Tibial artery (tissue), 4 donors: ENCODE data around the gene FOXP2.
A peak's percentile ranks its signal among the peaks of the same experiment; 100 is the strongest.

ENCODE experiments used
- DNase-seq, 2 donors: peaks; one replicate each; pipeline ENCODE4 v3.0.0-alpha.2; 2019
- H3K27ac ChIP-seq, 2 donors: fragments of 200-600 bp; sonication (generic) in 1 of 2; 1 replicate in 1 of 2; 2 replicates in 1 of 2; pipeline ENCODE4 v1.5.1; 2018 to 2019; ENCODE audit warnings: mild to moderate bottlenecking in 1 of 2
- H3K27me3 ChIP-seq, 2 donors: fragments of 200-600 bp; sonication (generic) in 1 of 2; one replicate each; pipeline versions ENCODE4 v1.5.1 to v1.6.0; 2016 to 2019
- H3K36me3 ChIP-seq, 3 donors: fragments of 200-600 bp; sonication (generic) in 2 of 3; one replicate each; pipeline ENCODE4 v1.5.1; 2016 to 2019; ENCODE audit warnings: mild to moderate bottlenecking in 2 of 3
- H3K4me1 ChIP-seq, 4 donors: fragments of 200-600 bp; sonication (generic) in 2 of 4; 1 replicate in 3 of 4; 2 replicates in 1 of 4; pipeline ENCODE4 v1.5.1; 2016 to 2019
- H3K4me3 ChIP-seq, 2 donors: fragments of 200-600 bp; sonication (generic) in 1 of 2; 1 replicate in 1 of 2; 2 replicates in 1 of 2; pipeline ENCODE4 v1.5.1; 2018 to 2019; ENCODE audit warnings: mild to moderate bottlenecking in 2 of 2
- H3K9me3 ChIP-seq, 3 donors: fragments of 200-600 bp; sonication (generic) in 1 of 3; one replicate each; pipeline ENCODE4 v1.5.1; 2016 to 2019
- intact Hi-C: fragments of 100-400 bp; cut with DNase I; formaldehyde crosslinking; loops from one replicate; pipeline ENCODE4 v1.15.0; 2023; ENCODE audit warnings: low total_unique reads
- TF ChIP-seq, protein P1 (sequence below), 2 experiments: fragments of 200-600 bp in 1 of 2; fragments of 450-650 bp in 1 of 2; IDR thresholded peaks; one replicate each; pipeline ENCODE4 v1.5.1; 2017 to 2019; ENCODE audit warnings: antibody characterized with exemption in 2 of 2, mild to moderate bottlenecking in 1 of 2, moderate library complexity in 1 of 2

FOXP2 gene

GRCh38 chr7:114409750-114410149 lies 4.9 kb upstream of the FOXP2 start:
- Histone ChIP-seq H3K36me3 (no peaks in the 10 kb centered on the region), H3K27ac (no peak overlapping the region), H3K27me3 (no peaks in the 10 kb centered on the region), H3K4me1 (peaks cover 0 to 13% (median 0%) of the 10 kb centered on the region in 4 donors), H3K4me3 (no peak overlapping the region), H3K9me3 (no peaks in the 10 kb centered on the region)
- TF ChIP-seq, protein P1, sequence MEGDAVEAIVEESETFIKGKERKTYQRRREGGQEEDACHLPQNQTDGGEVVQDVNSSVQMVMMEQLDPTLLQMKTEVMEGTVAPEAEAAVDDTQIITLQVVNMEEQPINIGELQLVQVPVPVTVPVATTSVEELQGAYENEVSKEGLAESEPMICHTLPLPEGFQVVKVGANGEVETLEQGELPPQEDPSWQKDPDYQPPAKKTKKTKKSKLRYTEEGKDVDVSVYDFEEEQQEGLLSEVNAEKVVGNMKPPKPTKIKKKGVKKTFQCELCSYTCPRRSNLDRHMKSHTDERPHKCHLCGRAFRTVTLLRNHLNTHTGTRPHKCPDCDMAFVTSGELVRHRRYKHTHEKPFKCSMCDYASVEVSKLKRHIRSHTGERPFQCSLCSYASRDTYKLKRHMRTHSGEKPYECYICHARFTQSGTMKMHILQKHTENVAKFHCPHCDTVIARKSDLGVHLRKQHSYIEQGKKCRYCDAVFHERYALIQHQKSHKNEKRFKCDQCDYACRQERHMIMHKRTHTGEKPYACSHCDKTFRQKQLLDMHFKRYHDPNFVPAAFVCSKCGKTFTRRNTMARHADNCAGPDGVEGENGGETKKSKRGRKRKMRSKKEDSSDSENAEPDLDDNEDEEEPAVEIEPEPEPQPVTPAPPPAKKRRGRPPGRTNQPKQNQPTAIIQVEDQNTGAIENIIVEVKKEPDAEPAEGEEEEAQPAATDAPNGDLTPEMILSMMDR (IDR thresholded peaks at IDR 0.05): no peak
- no peak for DNase-seq
- intact Hi-C loops: no loop called here

- intact Hi-C loops: no loop called here
- TF ChIP-seq, protein P1 (IDR thresholded peaks at IDR 0.05): no peak
- H3K4me1 ChIP-seq: peaks cover 0 to 22% (median 0%) of the 10 kb centered on the region in 4 donors
- no peaks in the 10 kb centered on the region for H3K27me3 ChIP-seq
- no peak overlapping the region for H3K27ac ChIP-seq
- no peaks in the 10 kb centered on the region for H3K36me3 ChIP-seq
- H3K4me3 ChIP-seq: no peak overlapping the region
- DNase-seq: no peak
- no peaks in the 10 kb centered on the region for H3K9me3 ChIP-seq
Observed at GRCh38 chr7:114412548-114412947, 2.1 kb upstream of the FOXP2 start.

GRCh38 chr7:114413761-114414155 lies 857 bp upstream of the FOXP2 start:
- no peak overlapping the region for H3K4me3 ChIP-seq
- H3K9me3 ChIP-seq: no peaks in the 10 kb centered on the region
- TF ChIP-seq, protein P1 (IDR thresholded peaks at IDR 0.05): no peak
- intact Hi-C loops: no loop called here
- H3K4me1 ChIP-seq: peaks cover 0 to 22% (median 0%) of the 10 kb centered on the region in 4 donors
- DNase-seq: no peak
- no peaks in the 10 kb centered on the region for H3K36me3 ChIP-seq
- H3K27me3 ChIP-seq: no peaks in the 10 kb centered on the region
- H3K27ac ChIP-seq: peak overlapping the region in 1 of 2 donors; percentile 40

GRCh38 chr7:114415064-114415989 lies 712 bp downstream of the FOXP2 start:
- Histone ChIP-seq H3K4me1 (peaks cover 0 to 26% (median 3%) of the 10 kb centered on the region in 4 donors), H3K27me3 (no peaks in the 10 kb centered on the region), H3K9me3 (no peaks in the 10 kb centered on the region), H3K36me3 (no peaks in the 10 kb centered on the region), H3K4me3 (peak overlapping the region; percentile 25 to 34), H3K27ac (peak overlapping the region; percentile 5 to 46)
- no peak for DNase-seq
- TF ChIP-seq, protein P1 (IDR thresholded peaks at IDR 0.05): no peak
- intact Hi-C loops: no loop called here

- Histone ChIP-seq H3K27me3 (no peaks in the 10 kb centered on the region), H3K4me3 (peak overlapping the region; percentile 25 to 34), H3K27ac (no peak overlapping the region), H3K4me1 (peaks cover 0 to 26% (median 3%) of the 10 kb centered on the region in 4 donors), H3K36me3 (no peaks in the 10 kb centered on the region), H3K9me3 (no peaks in the 10 kb centered on the region)
- DNase-seq: no peak
- intact Hi-C loops: no loop called here
- TF ChIP-seq, protein P1 (IDR thresholded peaks at IDR 0.05): no peak
Observed at GRCh38 chr7:114416129-114416990, 1.7 kb downstream of the FOXP2 start.
